ENCODE measurements around the gene KRT6A. TPM values are rescaled to one million over a fixed set of nuclear protein-coding genes. Genes with fewer than 3 reads are reported as not detected.

Gene KRT6A
- total RNA-seq, 4 donors from 2014 or later: 0.98 TPM; not detected in 3

DNA sequence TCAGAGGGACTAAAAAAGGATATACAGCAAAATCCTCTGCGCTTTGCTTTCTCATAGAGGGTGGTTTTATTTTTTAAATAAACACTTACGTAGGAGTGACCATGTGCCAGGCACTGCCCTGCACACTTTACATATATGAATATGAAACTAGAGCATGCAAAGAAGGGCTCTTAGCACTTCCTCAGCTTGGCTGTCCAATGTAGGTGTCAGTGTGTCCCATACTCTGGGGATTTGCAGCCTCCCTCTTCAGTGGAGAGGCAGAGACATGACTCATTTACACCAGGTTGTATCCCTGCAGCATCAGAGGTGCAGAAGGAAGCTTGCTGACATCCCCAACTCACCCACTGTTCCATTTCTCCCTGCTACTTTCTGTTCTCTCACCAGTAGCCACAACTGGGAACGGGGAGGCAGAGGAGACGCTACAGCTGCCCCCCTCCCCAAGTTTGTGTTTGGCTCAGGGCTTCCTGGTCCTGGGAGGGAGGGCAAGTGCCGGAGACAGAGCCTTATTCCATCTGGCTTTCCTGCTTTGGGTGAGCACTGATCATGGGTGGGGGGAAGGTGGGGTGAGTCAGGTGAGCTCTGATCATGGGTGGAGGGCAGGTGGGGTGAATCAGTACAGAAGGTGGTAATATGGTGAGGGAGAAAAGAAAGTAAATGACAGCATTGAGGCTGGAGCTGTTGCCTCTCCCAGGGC lies 32.0 kb upstream of the KRT6A start:
- TF ChIP-seq, protein P1, sequence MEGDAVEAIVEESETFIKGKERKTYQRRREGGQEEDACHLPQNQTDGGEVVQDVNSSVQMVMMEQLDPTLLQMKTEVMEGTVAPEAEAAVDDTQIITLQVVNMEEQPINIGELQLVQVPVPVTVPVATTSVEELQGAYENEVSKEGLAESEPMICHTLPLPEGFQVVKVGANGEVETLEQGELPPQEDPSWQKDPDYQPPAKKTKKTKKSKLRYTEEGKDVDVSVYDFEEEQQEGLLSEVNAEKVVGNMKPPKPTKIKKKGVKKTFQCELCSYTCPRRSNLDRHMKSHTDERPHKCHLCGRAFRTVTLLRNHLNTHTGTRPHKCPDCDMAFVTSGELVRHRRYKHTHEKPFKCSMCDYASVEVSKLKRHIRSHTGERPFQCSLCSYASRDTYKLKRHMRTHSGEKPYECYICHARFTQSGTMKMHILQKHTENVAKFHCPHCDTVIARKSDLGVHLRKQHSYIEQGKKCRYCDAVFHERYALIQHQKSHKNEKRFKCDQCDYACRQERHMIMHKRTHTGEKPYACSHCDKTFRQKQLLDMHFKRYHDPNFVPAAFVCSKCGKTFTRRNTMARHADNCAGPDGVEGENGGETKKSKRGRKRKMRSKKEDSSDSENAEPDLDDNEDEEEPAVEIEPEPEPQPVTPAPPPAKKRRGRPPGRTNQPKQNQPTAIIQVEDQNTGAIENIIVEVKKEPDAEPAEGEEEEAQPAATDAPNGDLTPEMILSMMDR (IDR thresholded peaks at IDR 0.05; ENCODE audit: low read depth): no peak

DNA sequence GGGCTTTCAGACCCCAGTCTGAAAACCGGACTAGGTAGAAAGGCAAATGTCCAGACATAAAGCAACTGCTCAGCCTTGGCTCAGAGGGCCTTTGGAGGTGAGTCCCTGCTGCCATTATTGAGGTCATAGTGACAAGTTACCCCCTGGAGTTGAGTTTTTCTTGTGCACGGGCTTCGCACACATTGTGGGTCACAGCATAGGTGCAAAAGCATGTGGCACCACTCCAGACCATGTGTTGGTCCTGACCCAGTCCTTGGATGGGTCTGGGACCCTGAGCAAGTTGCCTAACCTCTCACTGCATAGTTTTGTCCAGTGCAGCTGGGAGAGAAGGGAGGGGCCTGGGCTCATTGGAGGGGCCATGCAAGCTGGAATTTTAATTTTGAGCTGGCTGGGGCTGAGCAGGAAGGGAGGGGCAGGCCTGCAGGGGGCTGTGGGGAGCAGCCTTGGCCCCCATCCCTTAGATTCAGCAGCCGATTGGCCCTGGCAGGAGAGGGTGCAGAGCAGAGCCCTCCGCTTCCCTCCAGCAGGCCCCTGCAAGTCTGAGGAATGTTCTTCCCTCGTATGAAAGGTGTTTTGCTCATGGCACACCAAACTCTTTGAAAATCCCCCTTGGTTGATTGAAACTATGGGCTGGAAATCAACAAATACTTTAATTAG lies 31.3 kb upstream of the KRT6A start:
- TF ChIP-seq, protein P1 (IDR thresholded peaks at IDR 0.05; ENCODE audit: low read depth): no peak

DNA sequence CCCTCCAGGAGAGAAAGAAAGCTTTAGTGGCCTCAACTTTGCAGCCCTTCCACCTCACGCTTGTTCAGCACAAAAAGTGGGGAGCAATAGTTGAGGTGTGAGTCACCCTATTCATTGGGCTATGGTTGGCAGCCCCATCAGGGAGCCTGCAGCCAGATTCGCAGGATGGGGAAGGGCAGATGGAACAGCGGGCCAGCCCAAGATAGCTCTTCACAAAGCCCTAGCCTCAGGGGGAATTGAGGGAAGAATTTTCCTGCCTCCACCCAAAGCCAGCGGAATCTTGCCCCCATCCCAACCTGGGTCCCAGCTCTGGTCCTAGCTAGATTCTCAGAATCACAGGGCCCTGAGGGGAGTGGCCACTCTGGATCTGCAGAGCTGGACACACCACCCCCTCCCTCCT lies 30.8 kb upstream of the KRT6A start:
- TF ChIP-seq, protein P1 (IDR thresholded peaks at IDR 0.05; ENCODE audit: low read depth): no peak

DNA sequence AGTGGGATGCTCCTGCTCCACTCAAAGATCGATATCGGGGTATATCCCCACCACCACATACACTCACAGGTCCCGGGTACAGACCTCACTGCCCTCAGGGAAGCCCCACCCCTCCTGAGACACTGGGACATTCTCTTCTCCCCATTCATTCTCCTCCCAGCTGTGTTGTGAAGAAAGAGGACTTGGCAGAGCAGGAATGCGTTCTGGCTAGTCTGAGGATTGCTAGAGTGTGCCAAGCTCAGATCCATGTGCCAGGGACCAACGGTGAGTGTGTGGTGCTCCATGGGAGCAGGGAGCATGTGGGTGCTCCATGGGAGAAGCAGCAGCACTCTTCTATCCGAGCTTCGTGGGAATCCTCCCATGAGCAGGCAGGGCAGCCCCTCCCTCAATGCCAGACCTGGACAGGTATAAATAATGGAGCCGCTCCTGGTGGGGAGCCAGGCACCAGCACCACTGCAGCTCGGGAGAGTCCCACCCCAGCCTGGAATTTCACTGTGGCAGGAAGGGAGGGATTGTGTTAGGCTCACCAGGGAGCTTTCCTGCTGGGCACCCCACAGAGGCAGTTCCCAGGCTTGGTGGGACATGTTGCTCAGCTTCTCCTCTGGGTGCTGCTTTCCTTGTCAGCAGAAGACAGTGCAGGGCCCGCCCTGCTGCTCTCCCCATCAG lies 29.4 kb upstream of the KRT6A start:
- TF ChIP-seq, protein P1 (IDR thresholded peaks at IDR 0.05; ENCODE audit: low read depth): no peak

DNA sequence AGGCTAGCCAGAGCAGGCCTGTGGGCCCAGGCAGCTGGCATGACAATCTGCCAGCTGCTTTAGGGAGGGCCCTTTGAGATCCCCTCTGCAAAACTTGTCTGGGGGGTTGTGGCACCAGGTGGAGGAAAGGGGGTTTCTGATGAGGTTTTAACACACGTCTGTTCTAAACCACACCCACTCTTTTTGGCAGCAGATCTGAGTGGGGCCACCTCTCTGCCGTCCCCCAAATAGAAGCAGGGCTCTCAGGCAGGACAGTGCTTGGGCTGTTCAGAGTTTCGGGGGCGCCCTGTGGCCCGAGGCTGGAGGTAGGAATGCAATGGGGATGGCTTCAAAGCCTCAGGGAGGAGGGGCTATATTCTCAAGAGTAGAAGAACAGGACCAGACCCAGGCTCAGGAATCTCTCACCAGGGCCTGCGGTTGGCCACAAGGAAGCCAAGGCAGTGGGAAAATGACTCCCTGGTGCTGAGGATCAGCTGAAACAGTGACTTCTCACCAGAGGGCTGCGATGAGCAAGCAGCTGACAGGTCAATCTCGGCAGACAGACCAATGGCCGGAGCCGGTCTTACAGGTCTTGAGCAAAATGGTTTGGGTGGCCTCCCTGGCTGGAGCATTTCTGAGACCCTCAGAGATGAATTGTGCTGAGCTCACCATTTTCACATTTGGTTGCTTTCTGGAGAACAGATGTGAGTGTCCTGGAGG lies 28.7 kb upstream of the KRT6A start:
- TF ChIP-seq, protein P1 (IDR thresholded peaks at IDR 0.05; ENCODE audit: low read depth): no peak

DNA sequence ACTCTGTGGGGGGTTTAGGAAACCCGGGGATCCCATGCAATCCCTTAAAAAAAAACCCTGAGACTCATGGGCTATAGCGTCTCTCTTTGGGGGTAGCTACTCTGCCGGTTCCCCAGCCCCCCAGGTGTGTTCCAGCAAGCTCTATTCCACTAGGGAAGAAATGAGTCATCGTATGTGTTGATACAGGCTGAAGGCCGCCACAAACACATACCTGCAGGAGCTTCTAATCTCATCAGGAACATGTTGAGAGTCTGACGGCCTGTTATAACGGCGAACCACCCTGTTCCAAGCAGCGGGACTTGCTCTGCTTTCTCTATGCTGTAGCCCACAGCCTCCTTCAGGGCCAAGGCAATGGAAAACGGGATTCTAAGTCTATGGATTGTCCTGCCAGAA lies 28.1 kb upstream of the KRT6A start:
- TF ChIP-seq, protein P1 (IDR thresholded peaks at IDR 0.05; ENCODE audit: low read depth): no peak
